Measurements from ENCODE around the gene PIK3C2G.

The PIK3C2G gene

DNA sequence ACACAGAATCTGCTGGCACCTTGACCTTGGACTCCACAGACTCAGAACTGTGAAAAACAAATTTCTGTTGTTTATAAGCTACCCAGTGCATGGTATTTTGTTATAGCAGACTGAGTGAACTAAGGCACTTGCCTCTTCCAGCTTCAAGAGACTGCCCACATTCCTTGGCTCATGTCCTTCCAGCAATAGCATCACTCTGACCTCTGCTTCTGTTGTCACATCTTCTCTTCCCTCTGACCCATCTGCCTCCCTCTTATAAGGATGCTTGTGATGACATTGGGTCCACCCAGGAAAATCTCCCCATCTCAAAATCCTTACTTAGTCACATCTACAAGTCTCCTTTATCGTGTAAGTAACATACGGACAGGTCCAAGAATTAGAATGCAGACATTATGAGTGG is 200.4 kb downstream of the PIK3C2G start:
- TF ChIP-seq, protein P1, sequence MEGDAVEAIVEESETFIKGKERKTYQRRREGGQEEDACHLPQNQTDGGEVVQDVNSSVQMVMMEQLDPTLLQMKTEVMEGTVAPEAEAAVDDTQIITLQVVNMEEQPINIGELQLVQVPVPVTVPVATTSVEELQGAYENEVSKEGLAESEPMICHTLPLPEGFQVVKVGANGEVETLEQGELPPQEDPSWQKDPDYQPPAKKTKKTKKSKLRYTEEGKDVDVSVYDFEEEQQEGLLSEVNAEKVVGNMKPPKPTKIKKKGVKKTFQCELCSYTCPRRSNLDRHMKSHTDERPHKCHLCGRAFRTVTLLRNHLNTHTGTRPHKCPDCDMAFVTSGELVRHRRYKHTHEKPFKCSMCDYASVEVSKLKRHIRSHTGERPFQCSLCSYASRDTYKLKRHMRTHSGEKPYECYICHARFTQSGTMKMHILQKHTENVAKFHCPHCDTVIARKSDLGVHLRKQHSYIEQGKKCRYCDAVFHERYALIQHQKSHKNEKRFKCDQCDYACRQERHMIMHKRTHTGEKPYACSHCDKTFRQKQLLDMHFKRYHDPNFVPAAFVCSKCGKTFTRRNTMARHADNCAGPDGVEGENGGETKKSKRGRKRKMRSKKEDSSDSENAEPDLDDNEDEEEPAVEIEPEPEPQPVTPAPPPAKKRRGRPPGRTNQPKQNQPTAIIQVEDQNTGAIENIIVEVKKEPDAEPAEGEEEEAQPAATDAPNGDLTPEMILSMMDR (IDR thresholded peaks at IDR 0.05), result no peak
- TF ChIP-seq ZFX (IDR thresholded peaks at IDR 0.05; ENCODE audit: borderline replicate concordance), result no peak
- no peak overlapping the region for H3K27ac ChIP-seq

- TF ChIP-seq, protein P1 (IDR thresholded peaks at IDR 0.05), result no peak
- TF ChIP-seq ZFX (IDR thresholded peaks at IDR 0.05; ENCODE audit: borderline replicate concordance), result no peak
- H3K27ac ChIP-seq, result no peak overlapping the region
These were observed 201.1 kb downstream of the PIK3C2G start for GRCh38 chr12:18462442-18462841.

- no peak overlapping the region for H3K27ac ChIP-seq
These were observed 206.4 kb downstream of the PIK3C2G start for GRCh38 chr12:18467620-18468245.

DNA sequence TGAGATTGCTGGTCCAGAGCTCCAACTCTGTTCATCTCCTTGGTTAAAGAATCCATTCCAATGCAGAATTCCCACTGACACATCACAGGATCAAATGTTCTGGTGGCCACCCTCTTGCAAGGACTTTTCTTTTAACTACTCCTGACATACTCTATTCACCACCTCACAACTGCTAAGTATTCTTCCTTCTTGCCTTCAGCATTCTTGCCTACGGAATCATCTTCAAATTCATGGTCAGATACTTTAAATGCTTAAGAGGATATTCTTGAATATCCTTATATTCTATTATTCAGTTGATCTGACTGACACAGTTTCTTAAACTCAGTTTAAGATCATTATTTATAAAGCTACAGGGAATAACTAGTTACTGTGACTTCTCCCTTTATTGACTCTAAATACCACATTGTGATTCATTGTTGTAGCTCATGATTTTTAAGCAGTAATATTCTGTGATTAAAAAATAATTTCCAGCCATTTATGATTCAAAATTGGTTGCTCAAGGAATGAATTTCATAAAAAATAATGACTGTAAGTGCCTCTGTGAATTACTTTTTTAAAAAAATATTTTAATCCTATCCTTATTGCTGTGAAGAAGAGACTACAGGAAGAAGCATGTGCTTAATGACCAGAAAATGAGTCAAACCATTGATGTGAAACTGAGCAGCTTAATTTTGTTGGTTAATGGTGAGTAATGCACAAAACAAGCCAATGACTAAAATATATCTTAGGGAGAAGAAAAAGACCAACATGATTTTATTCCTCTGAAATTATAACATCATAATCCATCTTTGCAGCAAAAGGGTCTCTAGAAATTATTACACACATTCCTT is 207.1 kb downstream of the PIK3C2G start:
- TF ChIP-seq ZFX (IDR thresholded peaks at IDR 0.05; ENCODE audit: borderline replicate concordance), result no peak
- TF ChIP-seq, protein P1 (IDR thresholded peaks at IDR 0.05), result no peak
- no peak overlapping the region for H3K27ac ChIP-seq

More at GRCh38 chr12:18467620-18468245, 206.4 kb downstream of the PIK3C2G start:
- TF ChIP-seq ZFX (IDR thresholded peaks at IDR 0.05; ENCODE audit: borderline replicate concordance), result no peak
- TF ChIP-seq, protein P1 (IDR thresholded peaks at IDR 0.05), result no peak

DNA sequence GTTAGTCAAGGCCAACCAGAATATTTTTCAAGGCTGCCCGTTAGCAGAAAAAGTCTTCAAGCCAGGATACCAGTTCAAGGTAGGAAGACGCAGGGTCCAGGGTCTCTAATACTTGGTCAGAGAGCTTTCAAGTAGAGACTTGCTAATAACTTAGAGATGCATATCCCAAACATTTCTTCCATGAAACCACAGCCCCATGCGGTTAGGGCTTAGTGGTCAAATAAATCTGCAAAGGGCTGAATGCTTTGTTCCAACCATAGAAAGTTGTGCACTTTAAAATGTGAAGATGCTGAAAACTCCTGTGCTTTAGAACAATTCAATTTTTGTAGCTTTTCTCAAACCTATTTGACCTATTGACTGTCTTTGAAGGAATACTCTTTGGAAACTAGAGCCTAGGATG is 208.9 kb downstream of the PIK3C2G start:
- no peak for TF ChIP-seq ZFX (IDR thresholded peaks at IDR 0.05; ENCODE audit: borderline replicate concordance)
- TF ChIP-seq, protein P1 (IDR thresholded peaks at IDR 0.05), result no peak
- no peak overlapping the region for H3K27ac ChIP-seq

DNA sequence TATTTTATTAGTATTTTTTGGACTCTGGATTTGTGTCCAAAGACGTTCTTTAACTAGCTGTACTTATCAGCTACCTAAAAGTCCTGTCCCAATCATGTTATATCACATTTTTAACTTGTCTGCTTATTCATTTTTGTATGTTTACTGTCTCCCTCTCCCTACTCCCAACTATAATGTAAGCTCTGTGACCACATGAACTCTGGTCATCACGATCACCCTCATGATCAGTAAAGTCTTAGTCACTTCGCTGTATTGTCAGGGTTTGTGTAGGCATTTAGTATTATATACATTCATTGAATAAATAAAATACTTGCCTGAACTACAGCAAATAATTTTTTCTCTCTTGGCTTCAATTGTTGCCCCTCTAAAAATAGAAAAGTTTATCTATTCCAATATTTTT is 211.0 kb downstream of the PIK3C2G start:
- TF ChIP-seq, protein P1 (IDR thresholded peaks at IDR 0.05), result no peak
- TF ChIP-seq ZFX (IDR thresholded peaks at IDR 0.05; ENCODE audit: borderline replicate concordance), result no peak
- H3K27ac ChIP-seq, result no peak overlapping the region

GRCh38 chr12:18472806-18473205 is 211.5 kb downstream of the PIK3C2G start:
- no peak for TF ChIP-seq ZFX (IDR thresholded peaks at IDR 0.05; ENCODE audit: borderline replicate concordance)
- TF ChIP-seq, protein P1 (IDR thresholded peaks at IDR 0.05), result no peak
- no peak overlapping the region for H3K27ac ChIP-seq
